Glutamatergic neuron (in vitro differentiated cells): ENCODE measurements around the gene AK9. TPM values are rescaled to one million over a fixed set of nuclear protein-coding genes. Genes with fewer than 3 reads are reported as not detected.

Experiments
- DNase-seq: peaks from one replicate; pipeline ENCODE4 v3.0.0; 2022
- H3K27ac Mint-ChIP-seq: one replicate; pipeline ENCODE4 v1.8.0; 2020; ENCODE audit warnings: mild to moderate bottlenecking, mixed read lengths, inconsistent platforms; ENCODE audit not compliant: unreplicated experiment
- H3K27me3 Mint-ChIP-seq: one replicate; pipeline ENCODE4 v1.8.0; 2020; ENCODE audit warnings: mild to moderate bottlenecking, moderate library complexity, mixed read lengths, inconsistent platforms; ENCODE audit not compliant: unreplicated experiment
- H3K36me3 Mint-ChIP-seq: one replicate; pipeline ENCODE4 v1.8.0; 2020; ENCODE audit warnings: mild to moderate bottlenecking, mixed read lengths, inconsistent platforms; ENCODE audit not compliant: unreplicated experiment
- H3K4me1 Mint-ChIP-seq: one replicate; pipeline ENCODE4 v1.8.0; 2020; ENCODE audit warnings: mild to moderate bottlenecking, low read depth, mixed read lengths, inconsistent platforms; ENCODE audit not compliant: unreplicated experiment
- H3K4me3 Mint-ChIP-seq: one replicate; pipeline ENCODE4 v1.8.0; 2020; ENCODE audit warnings: mild to moderate bottlenecking, mixed read lengths, inconsistent platforms; ENCODE audit not compliant: unreplicated experiment
- H3K9me3 Mint-ChIP-seq: one replicate; pipeline ENCODE4 v1.8.0; 2020; ENCODE audit warnings: mild to moderate bottlenecking, moderate library complexity, mixed read lengths, inconsistent platforms; ENCODE audit not compliant: unreplicated experiment
- CTCF ChIP-seq: fragments of 200-600 bp; sonication (generic); IDR thresholded peaks from one replicate; pipeline ENCODE4 v1.5.0; 2021; ENCODE audit not compliant: partially characterized antibody, unreplicated experiment
- total RNA-seq: library from RNA; stranded (reverse); fragmentation: NEBNext Ultra II Directional; extraction: Animal tissue kit (Norgen Biotek cat#: 25700); gene quantifications from one replicate; pipeline ENCODE4 v1.2.1, GENCODE V29; 2021; ENCODE audit not compliant: unreplicated experiment

AK9 gene
- total RNA-seq, 1 donor from 2014 or later = 8.1 TPM

DNA sequence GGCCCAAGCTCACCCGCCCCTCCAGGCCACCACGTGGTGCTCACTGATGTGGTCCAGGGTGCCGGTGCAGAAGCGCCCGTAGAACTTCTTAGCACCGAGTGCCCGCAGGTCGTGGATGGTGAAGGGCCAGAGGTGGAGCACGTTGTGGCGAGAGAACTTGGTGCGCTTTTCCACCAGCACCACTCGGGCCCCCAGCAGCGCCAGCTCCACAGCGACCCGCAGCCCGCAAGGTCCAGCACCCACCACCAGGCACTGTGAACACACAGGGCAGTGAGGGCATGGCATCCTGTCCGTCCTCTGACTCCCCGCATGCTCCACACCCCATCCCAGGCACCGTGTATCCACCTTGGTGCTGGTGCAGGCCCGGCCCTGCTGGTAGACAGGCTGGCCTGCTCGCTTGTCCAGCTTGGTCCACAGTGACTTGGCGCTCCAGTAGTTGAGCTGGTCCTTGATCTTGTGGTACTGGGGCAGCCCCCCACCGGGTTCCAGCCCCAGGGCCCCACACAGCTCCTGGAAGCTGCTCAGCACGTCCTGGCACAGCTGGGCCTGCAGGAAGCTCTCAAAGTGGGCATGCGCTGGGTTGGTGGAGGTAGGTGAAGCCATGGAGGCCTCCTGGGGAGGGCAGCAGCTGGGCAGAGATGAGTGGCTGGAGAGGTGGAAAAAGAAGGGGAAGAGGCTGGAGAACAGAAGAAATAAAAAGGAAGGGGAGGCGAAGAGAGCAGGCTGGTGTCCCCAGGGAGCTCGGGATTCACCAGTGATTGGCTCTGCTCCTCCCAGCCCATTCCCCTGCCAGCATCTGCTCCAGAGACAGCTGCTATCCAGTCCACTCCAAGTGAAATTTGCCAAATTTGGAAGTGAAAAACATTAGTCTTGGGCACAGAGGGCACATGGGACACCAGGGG lies 237.2 kb downstream of the AK9 start:
- peak overlapping the region; percentile 94 for H3K4me3 Mint-ChIP-seq
- peak overlapping the region; percentile 99 for H3K27ac Mint-ChIP-seq
- H3K4me1 Mint-ChIP-seq = peaks cover 28% of the 10 kb centered on the region
- TF ChIP-seq CTCF = no peak
- peaks cover 24% of the 10 kb centered on the region for H3K9me3 Mint-ChIP-seq
- H3K27me3 Mint-ChIP-seq = peaks cover 19% of the 10 kb centered on the region
- DNase-seq = peak; percentile 89
- H3K36me3 Mint-ChIP-seq = peaks cover 5% of the 10 kb centered on the region

DNA sequence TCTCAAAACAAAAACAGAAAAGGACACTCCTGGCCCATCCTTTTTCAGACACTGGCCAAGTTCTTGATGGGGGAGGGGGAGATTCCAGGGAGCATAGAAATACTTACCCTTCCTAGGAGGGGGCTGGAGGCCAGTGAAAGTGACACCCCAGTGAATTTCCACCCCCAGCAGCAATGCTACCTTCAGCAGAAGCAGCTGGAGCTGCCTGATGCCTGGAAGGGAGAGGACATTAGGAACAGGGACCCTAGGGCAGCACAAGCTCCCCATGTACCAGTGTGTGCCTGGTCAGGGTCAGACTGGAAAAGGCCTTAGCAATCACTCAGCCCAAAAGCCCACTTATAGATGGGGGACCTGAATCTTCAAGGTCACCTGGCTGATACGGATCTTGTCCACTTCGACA lies 237.8 kb downstream of the AK9 start:
- peak overlapping the region; percentile 99 for H3K27ac Mint-ChIP-seq
- peak overlapping the region; percentile 94 for H3K4me3 Mint-ChIP-seq
- H3K27me3 Mint-ChIP-seq = peaks cover 23% of the 10 kb centered on the region
- peaks cover 5% of the 10 kb centered on the region for H3K36me3 Mint-ChIP-seq
- no peak for TF ChIP-seq CTCF
- H3K4me1 Mint-ChIP-seq = peaks cover 31% of the 10 kb centered on the region
- H3K9me3 Mint-ChIP-seq = peaks cover 24% of the 10 kb centered on the region
- DNase-seq = no peak

GRCh38 chr6:109452181-109452580 lies 238.8 kb downstream of the AK9 start:
- DNase-seq = no peak
- TF ChIP-seq CTCF = no peak
- peak overlapping the region; percentile 71 for H3K4me3 Mint-ChIP-seq
- peaks cover 27% of the 10 kb centered on the region for H3K9me3 Mint-ChIP-seq
- H3K36me3 Mint-ChIP-seq = peaks cover 5% of the 10 kb centered on the region
- H3K4me1 Mint-ChIP-seq = peaks cover 29% of the 10 kb centered on the region
- peaks cover 25% of the 10 kb centered on the region for H3K27me3 Mint-ChIP-seq
- peak overlapping the region; percentile 99 for H3K27ac Mint-ChIP-seq

DNA sequence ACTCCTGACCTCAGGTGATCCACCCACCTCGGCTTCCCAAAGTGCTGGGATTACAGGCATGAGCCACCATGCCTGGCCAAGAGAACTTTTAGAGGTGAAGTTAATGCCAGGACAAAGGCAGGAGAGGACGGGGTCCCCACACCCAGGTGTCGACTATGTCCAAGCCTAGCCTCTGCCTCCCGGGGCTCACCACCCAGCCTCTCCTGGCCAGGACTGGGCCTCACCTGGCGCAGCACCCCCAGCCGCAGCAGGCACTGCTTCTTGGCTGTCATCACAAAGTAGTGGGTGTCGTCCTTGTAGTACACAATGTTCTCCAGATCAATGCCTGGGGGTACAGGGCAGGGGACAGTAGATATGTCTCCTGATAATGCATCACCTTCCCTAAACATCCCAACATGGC lies 239.6 kb downstream of the AK9 start:
- Mint-ChIP-seq H3K27ac (no peak overlapping the region), H3K9me3 (peaks cover 22% of the 10 kb centered on the region), H3K4me1 (peaks cover 29% of the 10 kb centered on the region), H3K4me3 (peak overlapping the region; percentile 71), H3K27me3 (peaks cover 29% of the 10 kb centered on the region), H3K36me3 (peaks cover 5% of the 10 kb centered on the region)
- DNase-seq = no peak
- TF ChIP-seq CTCF = no peak

- Mint-ChIP-seq H3K27ac (no peak overlapping the region), H3K36me3 (peaks cover 5% of the 10 kb centered on the region), H3K4me1 (peaks cover 29% of the 10 kb centered on the region), H3K27me3 (peaks cover 32% of the 10 kb centered on the region), H3K9me3 (peaks cover 21% of the 10 kb centered on the region), H3K4me3 (no peak overlapping the region)
- no peak for TF ChIP-seq CTCF
- no peak for DNase-seq
These were observed 240.2 kb downstream of the AK9 start for GRCh38 chr6:109450801-109451200.
